Hindlimb muscle (tissue), 1 donor: ENCODE results near the gene GALNT6. TPM values are rescaled to one million over a fixed set of nuclear protein-coding genes. Genes with fewer than 3 reads are reported as not detected.
"Not testable (repeated sequence)": the region's sequence is repeated elsewhere in the genome, so short reads cannot be mapped to it uniquely, and the experiment has no call there.

Experiments used
- DNase-seq: peaks from one replicate; pipeline ENCODE4 v3.0.0-alpha.2; 2013
- polyA plus RNA-seq: library from polyadenylated mRNA; unstranded; fragments of 120-200 nt; gene quantifications from one replicate; pipeline ENCODE4 v1.2.1, GENCODE V29; 2013; ENCODE audit not compliant: insufficient read length

The GALNT6 gene
- polyA plus RNA-seq, 1 donor = 0.57 TPM

GRCh38 chr12:51349026-51349425 lies 42.2 kb downstream of the GALNT6 start:
- DNase-seq = no peak

- no peak for DNase-seq
Measured at GRCh38 chr12:51348116-51348515, 43.1 kb downstream of the GALNT6 start.

GRCh38 chr12:51346581-51346980 lies 44.6 kb downstream of the GALNT6 start, which contains the start of gene CELA1:
Gene CELA1 (minus strand): TSS chr12:51346679. CDS start chr12:51346638, 41 bp downstream.
- no peak for DNase-seq

GRCh38 chr12:51345681-51346080 lies 45.5 kb downstream of the GALNT6 start:
- DNase-seq = no peak

GRCh38 chr12:51343201-51343600 lies 48.0 kb downstream of the GALNT6 start:
- DNase-seq = no peak

GRCh38 chr12:51342416-51342815 lies 48.8 kb downstream of the GALNT6 start:
- no peak for DNase-seq

GRCh38 chr12:51341251-51342007 lies 49.8 kb downstream of the GALNT6 start:
- DNase-seq = peak; percentile 73

GRCh38 chr12:51339750-51340149 lies 51.5 kb downstream of the GALNT6 start:
- no peak for DNase-seq

GRCh38 chr12:51337336-51337735 lies 53.9 kb downstream of the GALNT6 start:
- not testable (repeated sequence) for DNase-seq

- no peak for DNase-seq
Measured at GRCh38 chr12:51335931-51336330, 55.3 kb downstream of the GALNT6 start.

- no peak for DNase-seq
Measured at GRCh38 chr12:51334764-51335163, 56.4 kb downstream of the GALNT6 start.

GRCh38 chr12:51333536-51333935 lies 57.7 kb downstream of the GALNT6 start:
- no peak for DNase-seq

- DNase-seq = no peak
Measured at GRCh38 chr12:51330186-51330585, 61.0 kb downstream of the GALNT6 start.

- no peak for DNase-seq
Measured at GRCh38 chr12:51329742-51330141, 61.5 kb downstream of the GALNT6 start.

GRCh38 chr12:51328587-51328986 lies 62.6 kb downstream of the GALNT6 start:
- no peak for DNase-seq

- DNase-seq = peak; percentile 23
Measured at GRCh38 chr12:51326698-51327439, 64.3 kb downstream of the GALNT6 start.

GRCh38 chr12:51324953-51325352 lies 66.3 kb downstream of the GALNT6 start:
- no peak for DNase-seq

- no peak for DNase-seq
Measured at GRCh38 chr12:51323966-51324895, 67.0 kb downstream of the GALNT6 start, which contains the start of gene BIN2. Gene BIN2 (minus strand): TSS chr12:51324174. CDS start chr12:51324102, 72 bp downstream.

GRCh38 chr12:51323317-51323960 lies 67.8 kb downstream of the GALNT6 start:
- no peak for DNase-seq

- no peak for DNase-seq
Measured at GRCh38 chr12:51322452-51322851, 68.8 kb downstream of the GALNT6 start.

- DNase-seq = no peak
Measured at GRCh38 chr12:51321882-51322281, 69.3 kb downstream of the GALNT6 start.

GRCh38 chr12:51320695-51321320 lies 70.4 kb downstream of the GALNT6 start:
- DNase-seq = peak; percentile 21
